Common myeloid progenitor, CD34-positive (primary cell): ENCODE results near the gene SSBP4.
A peak's percentile ranks its signal among the peaks of the same experiment; 100 is the strongest.

Experiments
- CTCF ChIA-PET: fragments of 350-600 bp; sonication (Branson Sonifier 250); formaldehyde crosslinking; loops from one replicate; lab custom pipeline; 2021; ENCODE audit warnings: antibody characterized with exemption; lab: Charles Lee
- POLR2A ChIA-PET: fragments of 350-600 bp; sonication (Branson Sonifier 250); formaldehyde crosslinking; loops from one replicate; lab custom pipeline; 2021; ENCODE audit warnings: antibody characterized with exemption; lab: Charles Lee
- DNase-seq, 3 donors: peaks; one replicate each; pipeline versions ENCODE4 v3.0.0 to v3.0.0-alpha.2; 2013
- H3K27ac ChIP-seq, 2 experiments: 1 replicate in 1 of 2; 2 replicates in 1 of 2; pipeline ENCODE4 v1.7.0; 2013; ENCODE audit warnings: inconsistent platforms in 2 of 2, low read length in 2 of 2, mild to moderate bottlenecking in 2 of 2, low read depth in 1 of 2, moderate library complexity in 1 of 2; ENCODE audit not compliant: severe bottlenecking in 2 of 2, insufficient read depth in 1 of 2, poor library complexity in 1 of 2
- H3K27me3 ChIP-seq, 5 experiments: replicated peaks in 2 of 5; 1 replicate in 3 of 5; 2 replicates in 2 of 5; pipeline versions ENCODE4 v1.6.1 to v1.7.0; 2013; ENCODE audit warnings: low read length in 4 of 5, mild to moderate bottlenecking in 2 of 5, moderate library complexity in 2 of 5, inconsistent platforms in 1 of 5; ENCODE audit not compliant: insufficient read depth in 5 of 5, control insufficient read depth in 4 of 5
- H3K36me3 ChIP-seq, 4 experiments: 1 replicate in 2 of 4; 2 replicates in 2 of 4; pipeline versions ENCODE4 v1.6.1 to v1.7.0; 2013; ENCODE audit warnings: low read length in 3 of 4, control low read depth in 1 of 4, mild to moderate bottlenecking in 1 of 4; ENCODE audit not compliant: control insufficient read depth in 4 of 4, insufficient read depth in 4 of 4
- H3K4me1 ChIP-seq, 4 experiments: 1 replicate in 3 of 4; 2 replicates in 1 of 4; pipeline versions ENCODE4 v1.6.1 to v1.7.1; 2013; ENCODE audit warnings: low read length in 3 of 4, mild to moderate bottlenecking in 3 of 4, control low read depth in 1 of 4, inconsistent platforms in 1 of 4, moderate library complexity in 1 of 4; ENCODE audit not compliant: control insufficient read depth in 4 of 4, insufficient read depth in 4 of 4; ENCODE audit errors: control extremely low read depth in 1 of 4
- H3K4me3 ChIP-seq, 7 experiments: 1 replicate in 4 of 7; 2 replicates in 3 of 7; pipeline versions ENCODE4 v1.5.1 to v1.7.0; 2013; ENCODE audit warnings: mild to moderate bottlenecking in 7 of 7, low read length in 6 of 7, moderate library complexity in 6 of 7, inconsistent platforms in 2 of 7, low read depth in 2 of 7, control low read depth in 1 of 7; ENCODE audit not compliant: insufficient read depth in 4 of 7, control insufficient read depth in 1 of 7; ENCODE audit errors: extremely low read depth in 1 of 7
- H3K9me3 ChIP-seq, 5 experiments: 1 replicate in 4 of 5; 2 replicates in 1 of 5; pipeline versions ENCODE4 v1.6.1 to v1.7.1; 2013; ENCODE audit warnings: low read length in 4 of 5, mild to moderate bottlenecking in 2 of 5, inconsistent platforms in 1 of 5, low read depth in 1 of 5, moderate library complexity in 1 of 5; ENCODE audit not compliant: control insufficient read depth in 4 of 5, insufficient read depth in 2 of 5; ENCODE audit errors: control extremely low read depth in 1 of 5
- WGBS: methylation state at CpG from one replicate; pipeline ENCODE4 v1.1.5; 2013; ENCODE audit not compliant: insufficient coverage; 5-methylcytosine and 5-hydroxymethylcytosine counted together

SSBP4 gene

DNA sequence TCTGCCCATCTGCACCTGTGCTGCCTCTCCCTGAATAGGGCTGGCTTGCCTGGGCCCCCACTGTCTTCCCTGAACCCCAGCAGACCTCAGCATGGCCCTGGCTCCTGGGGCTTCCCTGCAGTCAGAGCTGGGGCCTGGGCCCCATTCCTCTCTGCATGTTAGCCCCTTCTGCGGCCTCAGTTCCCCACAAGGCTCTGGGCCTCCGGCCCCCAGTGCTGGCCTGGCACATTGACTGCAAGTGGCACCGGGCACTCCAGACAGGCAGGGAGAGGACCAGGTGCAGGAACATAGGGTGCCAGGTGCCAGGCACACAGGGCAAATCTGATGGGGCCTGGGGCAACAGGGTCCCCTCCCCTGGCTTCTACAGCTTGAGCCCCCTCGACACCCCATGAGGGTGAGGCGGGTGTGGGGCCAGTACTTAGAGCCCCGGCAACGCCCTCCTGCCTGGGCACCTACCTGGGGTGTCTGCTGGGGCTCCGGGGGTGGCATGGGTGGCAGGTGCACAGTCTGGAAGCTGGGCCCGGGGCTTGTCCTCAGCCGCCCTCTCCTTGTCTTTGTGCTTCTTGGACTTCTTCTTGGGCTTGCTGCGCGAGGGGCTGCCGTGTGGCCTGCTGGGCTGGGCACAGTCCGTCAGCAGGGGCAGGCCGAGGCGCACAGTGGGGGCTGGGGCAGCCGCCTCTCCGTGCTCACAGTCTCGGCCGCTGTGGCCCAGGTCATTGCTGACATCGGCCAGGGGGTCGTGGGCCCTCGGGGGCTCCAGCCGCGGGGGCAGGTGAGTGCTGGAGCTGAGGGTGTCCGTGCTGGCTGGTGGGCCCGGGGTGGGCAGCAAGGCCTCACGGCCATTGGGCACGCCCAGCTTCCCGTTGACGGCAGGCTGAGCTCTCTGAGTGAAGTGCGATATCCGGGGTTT is 31.1 kb downstream of the SSBP4 start:
- Histone ChIP-seq H3K9me3 (no peaks in the 10 kb centered on the region), H3K4me1 (peaks cover 0 to 3% (median 0%) of the 10 kb centered on the region in 4 experiments), H3K27ac (no peak overlapping the region), H3K27me3 (no peaks in the 10 kb centered on the region), H3K4me3 (no peak overlapping the region), H3K36me3 (peaks cover 9 to 68% (median 50%) of the 10 kb centered on the region in 4 experiments)
- 91% methylated on average over 30 of the region's 33 CpGs for WGBS
- ChIA-PET POLR2A (interaction anchor here (1.5 kb wide), 1 partner anchor 10 kb away, joined by 4 read pairs; no protein-coding TSS in a partner anchor), CTCF (interaction anchor here (0.5 to 10.7 kb wide), 11 partner anchors 11 to 397 kb away, joined by 3 to 109 read pairs (median 4); partner anchors contain the start of genes SSBP4 and UPF1)
- DNase-seq, result no peak

DNA sequence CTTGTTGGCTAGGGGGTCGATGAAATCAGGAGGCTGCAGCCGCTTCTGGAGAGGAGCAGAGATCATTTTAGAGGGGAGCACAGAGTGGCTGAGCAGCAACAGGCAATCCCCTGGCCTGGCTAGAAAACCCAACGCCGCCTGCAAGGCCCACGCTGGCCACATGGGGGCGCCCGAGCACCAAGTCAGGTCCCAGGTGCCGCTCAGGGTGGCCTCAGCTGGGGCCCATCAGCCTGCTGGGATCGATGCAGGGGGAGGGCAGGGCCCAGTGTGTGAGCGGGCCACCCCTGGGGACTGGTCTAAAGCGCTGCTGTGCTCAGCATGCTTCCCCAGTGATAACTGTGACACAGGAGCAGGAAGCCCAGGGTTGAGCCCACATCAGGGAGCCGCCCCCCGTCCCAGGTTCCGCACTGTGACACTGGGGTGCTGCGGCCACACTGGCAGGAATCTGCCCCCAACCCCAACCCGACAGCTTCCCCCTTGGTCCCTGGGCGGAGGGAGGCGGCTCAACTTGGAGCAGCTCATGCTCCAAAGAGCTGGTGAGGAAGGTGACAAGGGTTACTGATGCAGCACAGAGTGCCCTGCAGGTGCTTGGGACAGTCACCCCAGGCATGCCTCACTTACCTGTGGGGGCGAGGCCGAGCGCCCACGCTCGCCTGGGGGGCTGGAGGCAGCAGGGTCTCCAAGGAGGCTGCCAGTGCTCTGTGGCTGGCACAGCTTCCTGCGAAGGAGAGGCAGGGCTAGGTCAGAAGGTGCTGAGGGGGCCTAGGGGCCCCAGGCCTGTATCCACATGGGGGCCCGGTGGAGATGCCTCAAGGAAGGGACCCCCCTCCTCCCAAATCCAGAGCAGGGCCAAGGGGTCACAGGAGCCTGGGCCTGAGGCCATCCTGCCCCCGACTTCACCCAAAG is 32.0 kb downstream of the SSBP4 start:
- DNase-seq, result peak; percentile 62 to 78 (median 72)
- Histone ChIP-seq H3K4me1 (peaks cover 0 to 3% (median 0%) of the 10 kb centered on the region in 4 experiments), H3K9me3 (no peaks in the 10 kb centered on the region), H3K36me3 (peaks cover 9 to 64% (median 46%) of the 10 kb centered on the region in 4 experiments), H3K27ac (no peak overlapping the region), H3K4me3 (no peak overlapping the region), H3K27me3 (no peaks in the 10 kb centered on the region)
- WGBS, result 55% methylated on average over 25 of the region's 26 CpGs
- CTCF ChIA-PET, result interaction anchor here (0.5 to 10.7 kb wide), 14 partner anchors 10 to 396 kb away, joined by 3 to 109 read pairs (median 4); partner anchors contain the start of genes TMEM59L and UPF1
- POLR2A ChIA-PET, result interaction anchor here (0.6 to 1.5 kb wide), 2 partner anchors 11 to 468 kb away, joined by 3 to 4 read pairs; partner anchors contain the start of gene COPE

DNA sequence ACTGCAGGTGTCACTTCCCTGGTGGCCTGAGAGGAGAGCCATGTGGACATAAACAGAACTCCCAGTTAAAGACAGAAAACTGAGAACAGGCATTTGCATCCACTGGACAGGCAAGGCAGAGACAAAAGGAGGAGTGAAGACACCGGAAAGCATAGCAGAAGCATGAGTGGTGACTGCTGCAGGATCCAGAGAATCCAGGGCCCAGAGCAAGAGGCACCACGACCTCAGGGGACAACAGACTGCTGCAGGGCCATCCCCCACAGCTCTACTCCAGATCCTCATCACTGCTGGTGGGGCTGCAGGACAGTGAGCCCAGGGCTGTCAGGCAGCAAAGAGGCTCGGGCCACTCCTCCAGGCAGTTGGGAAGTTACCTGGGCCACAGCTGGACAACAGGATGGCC is 33.2 kb downstream of the SSBP4 start:
- H3K9me3 ChIP-seq, result no peaks in the 10 kb centered on the region
- ChIA-PET CTCF (interaction anchor here (1.0 to 10.7 kb wide), 8 partner anchors 9 to 395 kb away, joined by 3 to 109 read pairs (median 4); no protein-coding TSS in a partner anchor), POLR2A (no interaction called here)
- H3K4me3 ChIP-seq, result no peak overlapping the region
- WGBS, result 97% methylated on average over 3 of the region's 3 CpGs
- no peak overlapping the region for H3K27ac ChIP-seq
- no peak for DNase-seq
- peaks cover 11 to 64% (median 41%) of the 10 kb centered on the region in 4 experiments for H3K36me3 ChIP-seq
- no peaks in the 10 kb centered on the region for H3K27me3 ChIP-seq
- H3K4me1 ChIP-seq, result peaks cover 0 to 3% (median 0%) of the 10 kb centered on the region in 4 experiments

DNA sequence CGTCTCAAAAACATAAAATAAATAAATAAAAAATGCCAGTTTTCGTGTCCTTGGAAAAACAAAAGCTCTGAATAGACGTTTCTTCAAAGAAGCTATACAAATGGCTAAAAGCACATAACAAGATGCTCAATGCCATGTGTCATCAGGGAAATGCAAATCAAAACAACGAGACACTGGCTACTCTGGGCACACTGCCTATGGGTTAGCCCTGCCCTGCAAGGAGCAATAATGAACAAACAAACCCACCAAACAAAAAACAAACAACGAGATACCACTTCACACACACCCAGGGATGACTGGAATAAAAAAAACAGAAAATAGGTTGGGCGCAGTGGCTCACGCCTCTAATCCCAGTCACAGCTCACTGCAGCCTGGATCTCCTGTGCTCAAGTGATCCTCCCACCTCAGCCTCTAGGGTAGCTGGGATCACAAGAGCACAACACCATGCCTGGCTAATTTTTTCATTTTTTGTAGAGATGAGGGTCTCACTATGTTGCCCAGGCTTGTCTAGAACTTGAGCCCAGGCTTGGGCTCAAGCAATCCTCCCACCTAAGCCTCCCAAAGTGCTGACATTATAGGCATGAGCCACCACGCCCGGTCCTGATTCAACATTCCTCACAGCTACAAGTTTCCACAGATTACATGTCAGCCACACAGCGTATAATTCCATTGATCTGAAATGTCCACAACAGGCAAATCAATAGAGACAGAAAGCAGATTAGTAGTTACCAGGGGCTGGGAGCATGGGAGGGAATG is 34.2 kb downstream of the SSBP4 start:
- 92% methylated on average over 6 of the region's 10 CpGs for WGBS
- Histone ChIP-seq H3K27me3 (no peaks in the 10 kb centered on the region), H3K27ac (no peak overlapping the region), H3K9me3 (no peaks in the 10 kb centered on the region), H3K4me1 (peaks cover 0 to 3% (median 0%) of the 10 kb centered on the region in 4 experiments), H3K36me3 (peaks cover 11 to 65% (median 40%) of the 10 kb centered on the region in 4 experiments), H3K4me3 (no peak overlapping the region)
- CTCF ChIA-PET, result interaction anchor here (0.8 to 10.7 kb wide), 7 partner anchors 8 to 391 kb away, joined by 3 to 109 read pairs (median 4); no protein-coding TSS in a partner anchor
- no peak for DNase-seq
- POLR2A ChIA-PET, result no interaction called here

DNA sequence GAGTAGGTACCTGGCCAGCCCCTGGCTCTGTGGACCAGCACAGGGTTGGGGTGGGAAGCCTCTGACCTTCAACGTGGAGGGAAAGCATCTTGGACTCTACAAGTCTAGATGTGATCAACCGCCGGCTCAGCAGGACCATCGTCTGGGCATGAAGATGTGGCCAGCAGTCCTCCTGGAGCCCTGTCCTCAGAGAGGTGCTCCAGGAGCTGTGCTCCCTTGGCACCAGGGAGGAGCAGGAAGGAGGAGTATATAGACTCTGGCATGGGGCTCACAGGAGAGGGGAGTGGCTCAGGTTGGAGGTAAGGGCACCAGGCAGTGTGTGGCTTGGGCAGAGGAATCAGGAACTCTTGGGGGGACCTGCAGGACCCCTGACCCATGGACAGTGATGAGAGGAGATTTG is 37.1 kb downstream of the SSBP4 start:
- DNase-seq, result no peak
- ChIA-PET CTCF (interaction anchor here (11.2 kb wide), 1 partner anchor 7 kb away, joined by 109 read pairs; no protein-coding TSS in a partner anchor), POLR2A (no interaction called here)
- WGBS, result no CpG with 5 or more reads among the region's 4 CpGs
- Histone ChIP-seq H3K4me1 (no peaks in the 10 kb centered on the region), H3K27me3 (no peaks in the 10 kb centered on the region), H3K27ac (no peak overlapping the region), H3K36me3 (peaks cover 5 to 66% (median 44%) of the 10 kb centered on the region in 4 experiments), H3K4me3 (no peak overlapping the region), H3K9me3 (no peaks in the 10 kb centered on the region)

DNA sequence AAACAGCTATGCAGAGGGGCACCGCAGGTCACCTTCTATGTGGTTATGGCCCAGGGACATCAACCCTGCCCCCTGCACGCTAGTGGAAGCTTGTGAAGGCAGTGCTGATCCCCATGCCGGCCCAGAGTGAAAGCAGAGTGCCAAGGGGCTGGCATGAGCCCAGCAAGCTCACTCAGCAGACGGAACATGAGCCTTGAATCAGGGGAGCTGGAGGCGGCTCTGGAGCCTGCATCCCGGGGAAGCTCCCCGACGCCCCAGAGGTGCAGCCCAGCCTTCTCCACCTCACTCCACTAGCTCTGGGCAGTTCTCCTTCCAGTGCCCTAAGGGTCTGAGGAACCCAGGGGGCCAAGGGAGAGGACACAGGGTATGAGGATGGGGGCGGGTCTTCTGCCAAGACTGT is 37.8 kb downstream of the SSBP4 start:
- DNase-seq, result no peak
- H3K9me3 ChIP-seq, result no peaks in the 10 kb centered on the region

More for the DNA sequence above, 37.8 kb downstream of the SSBP4 start:
- CTCF ChIA-PET, result interaction anchor here (1.1 to 11.2 kb wide), 4 partner anchors 8 to 50 kb away, joined by 3 to 109 read pairs (median 8); no protein-coding TSS in a partner anchor
- POLR2A ChIA-PET, result no interaction called here
- Histone ChIP-seq H3K27me3 (no peaks in the 10 kb centered on the region), H3K36me3 (peaks cover 5 to 64% (median 45%) of the 10 kb centered on the region in 4 experiments), H3K27ac (no peak overlapping the region), H3K4me1 (no peaks in the 10 kb centered on the region), H3K4me3 (no peak overlapping the region)
- 95% methylated on average over 4 of the region's 9 CpGs for WGBS
